Aorta (tissue), 5 donors: ENCODE measurements around the gene ETS1. TPM values are rescaled to one million over a fixed set of nuclear protein-coding genes. Genes with fewer than 3 reads are reported as not detected.
A peak's percentile ranks its signal among the peaks of the same experiment; 100 is the strongest.

Experiments used
- ATAC-seq: fragments of 200-7000 bp; cut with Tn5 transposase; one replicate; pipeline ENCODE4 v1.9.1; 2022; ENCODE audit warnings: moderate library complexity; ENCODE audit not compliant: low FRiP score
- DNase-seq, 2 donors: peaks; one replicate each; pipeline ENCODE4 v3.0.0-alpha.2; 2020
- H3K27ac ChIP-seq, 2 donors: one replicate each; pipeline ENCODE4 v1.5.1; 2013; ENCODE audit warnings: low read length in 2 of 2, mild to moderate bottlenecking in 2 of 2, moderate library complexity in 2 of 2, control low read depth in 1 of 2, inconsistent platforms in 1 of 2, low read depth in 1 of 2
- H3K27me3 ChIP-seq, 2 donors: one replicate each; pipeline ENCODE4 v1.6.1; 2013; ENCODE audit warnings: control low read depth in 1 of 2, low read length in 1 of 2, mild to moderate bottlenecking in 1 of 2, moderate library complexity in 1 of 2; ENCODE audit not compliant: insufficient read depth in 2 of 2, control insufficient read depth in 1 of 2
- H3K36me3 ChIP-seq, 2 donors: one replicate each; pipeline ENCODE4 v1.6.1; 2013; ENCODE audit warnings: control low read depth in 1 of 2, low read length in 1 of 2, mild to moderate bottlenecking in 1 of 2; ENCODE audit not compliant: insufficient read depth in 2 of 2, control insufficient read depth in 1 of 2
- H3K4me1 ChIP-seq, 2 donors: one replicate each; pipeline ENCODE4 v1.6.1; 2013; ENCODE audit warnings: low read length in 2 of 2, control low read depth in 1 of 2, mild to moderate bottlenecking in 1 of 2, moderate library complexity in 1 of 2; ENCODE audit not compliant: insufficient read depth in 2 of 2, control insufficient read depth in 1 of 2
- H3K4me3 ChIP-seq, 2 donors: one replicate each; pipeline ENCODE4 v1.5.1; 2013; ENCODE audit warnings: low read length in 2 of 2, control low read depth in 1 of 2, mild to moderate bottlenecking in 1 of 2
- H3K9me3 ChIP-seq: one replicate; pipeline ENCODE4 v1.6.1; 2013; ENCODE audit warnings: mild to moderate bottlenecking, low read length; ENCODE audit not compliant: control insufficient read depth
- WGBS, 2 donors: extraction: QIAGEN DNeasy Blood & Tissue Kit; methylation state at CpG; one replicate each; pipeline ENCODE4 v1.1.7; 2013; 5-methylcytosine and 5-hydroxymethylcytosine counted together
- intact Hi-C, 2 donors: fragments of 100-400 bp; cut with DNase I; formaldehyde crosslinking; loops; one replicate each; pipeline versions ENCODE4 v1.14.2 to v1.15.0; 2022
- polyA plus RNA-seq, 2 donors: library from polyadenylated mRNA; stranded (reverse); fragments of 200-250 nt; gene quantifications; one replicate each; pipeline ENCODE4 v1.2.3, GENCODE V29; 2013
- total RNA-seq, 2 donors: library from RNA; stranded (reverse); fragmentation: NEBNext Ultra II Directional; extraction: Animal tissue kit (Norgen Biotek cat#: 25700); gene quantifications; one replicate each; pipeline ENCODE4 v1.2.1, GENCODE V29; 2021
- donor health status: healthy with polysubstance abuse.
- donor health status: Bipolar disorder and iron deficiency.
- donor health status: DM: no; HTN: no; CAD: no.
- donor health status: DM: no; HTN: no; CAD: no.
- donor health status: DM: yes; HTN: yes; CAD: no.

Gene ETS1
- total and polyA plus RNA-seq, 4 donors = 17.8 to 125 (median 69.8) TPM

GRCh38 chr11:128434411-128434810 lies 152.9 kb downstream of the ETS1 start:
- no peaks in the 10 kb centered on the region for H3K9me3 ChIP-seq
- 94 to 97% methylated on average over 4 of the region's 4 CpGs for WGBS, 2 donors
- no peak overlapping the region for H3K4me3 ChIP-seq
- no peaks in the 10 kb centered on the region for H3K4me1 ChIP-seq
- no peaks in the 10 kb centered on the region for H3K36me3 ChIP-seq
- intact Hi-C loops = no loop called here
- H3K27me3 ChIP-seq = no peaks in the 10 kb centered on the region
- DNase-seq (no peak), ATAC-seq (no peak)
- H3K27ac ChIP-seq = no peak overlapping the region

GRCh38 chr11:128432926-128433325 lies 154.4 kb downstream of the ETS1 start:
- Histone ChIP-seq H3K27ac (no peak overlapping the region), H3K9me3 (no peaks in the 10 kb centered on the region), H3K27me3 (no peaks in the 10 kb centered on the region), H3K36me3 (no peaks in the 10 kb centered on the region), H3K4me3 (no peak overlapping the region), H3K4me1 (no peaks in the 10 kb centered on the region)
- no peak for ATAC-seq
- DNase-seq = no peak
- intact Hi-C loops = no loop called here

DNA sequence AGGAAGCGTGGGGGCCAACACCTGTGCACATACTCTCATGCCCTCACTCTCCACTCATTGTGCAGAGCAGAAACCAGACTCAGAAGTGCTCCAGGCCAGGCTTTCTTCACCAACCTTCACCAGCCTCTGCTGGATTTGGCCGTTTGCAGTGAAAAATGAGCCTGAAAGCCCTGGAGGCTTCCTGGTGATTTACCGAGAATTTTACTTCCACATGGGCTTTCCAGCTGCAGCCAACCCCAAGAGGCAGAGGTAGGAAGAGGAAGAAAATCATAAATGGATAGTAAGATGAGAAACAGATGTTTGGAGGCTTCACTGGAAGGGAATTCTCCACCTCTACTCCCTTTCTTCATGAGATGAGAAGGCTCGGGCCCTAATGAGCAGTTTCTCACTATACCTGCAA lies 155.4 kb downstream of the ETS1 start:
- ATAC-seq = no peak

GRCh38 chr11:128428935-128429334 lies 158.4 kb downstream of the ETS1 start:
- no peaks in the 10 kb centered on the region for H3K4me1 ChIP-seq
- intact Hi-C loops = no loop called here
- H3K27ac ChIP-seq = no peak overlapping the region
- no peaks in the 10 kb centered on the region for H3K9me3 ChIP-seq
- DNase-seq (no peak), ATAC-seq (no peak)
- 68 to 79% methylated on average over 3 of the region's 3 CpGs for WGBS, 2 donors
- H3K27me3 ChIP-seq = no peaks in the 10 kb centered on the region
- H3K4me3 ChIP-seq = no peak overlapping the region
- no peaks in the 10 kb centered on the region for H3K36me3 ChIP-seq

More for the DNA sequence above, 155.4 kb downstream of the ETS1 start:
- Histone ChIP-seq H3K36me3 (no peaks in the 10 kb centered on the region), H3K27me3 (no peaks in the 10 kb centered on the region), H3K4me3 (no peak overlapping the region), H3K27ac (no peak overlapping the region), H3K4me1 (no peaks in the 10 kb centered on the region), H3K9me3 (no peaks in the 10 kb centered on the region)
- no peak for DNase-seq
- 74 to 77% methylated on average over 4 of the region's 4 CpGs for WGBS, 2 donors
- intact Hi-C loops = no loop called here

GRCh38 chr11:128424851-128425285 lies 162.5 kb downstream of the ETS1 start:
- ATAC-seq = peak; percentile 80
- Histone ChIP-seq H3K27ac (peak overlapping the region in 1 of 2 donors; percentile 80), H3K9me3 (no peaks in the 10 kb centered on the region), H3K4me3 (no peak overlapping the region), H3K4me1 (peaks cover 0 to 3% of the 10 kb centered on the region in 2 donors), H3K36me3 (no peaks in the 10 kb centered on the region), H3K27me3 (no peaks in the 10 kb centered on the region)
- intact Hi-C loops = no loop called here
- 43 to 50% methylated on average over 8 of the region's 8 CpGs for WGBS, 2 donors
- DNase-seq = peak; percentile 74 to 83

DNA sequence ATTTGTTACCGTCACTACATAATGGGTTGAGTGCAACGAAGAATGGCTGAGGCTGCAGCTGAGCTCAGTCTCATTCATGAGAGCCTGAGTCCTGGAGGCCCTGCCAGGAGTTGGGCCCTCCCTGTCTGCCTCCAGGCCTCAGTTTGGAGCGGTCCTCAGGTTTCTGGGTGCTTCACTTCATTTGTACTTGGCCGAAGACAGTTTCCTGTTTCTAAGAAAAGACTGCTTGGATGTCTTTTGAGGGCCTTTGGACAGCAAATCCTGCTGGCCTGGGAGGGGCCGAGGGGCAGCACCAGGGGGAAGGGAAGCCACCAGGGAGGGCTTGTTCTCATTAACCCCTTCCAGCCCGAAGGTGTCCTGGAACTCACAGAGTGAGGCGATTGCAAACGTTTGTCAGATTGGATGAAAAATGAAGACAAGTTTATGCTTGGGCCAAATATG lies 163.1 kb downstream of the ETS1 start:
- DNase-seq = peak; percentile 80 to 85
- intact Hi-C loops = no loop called here

DNA sequence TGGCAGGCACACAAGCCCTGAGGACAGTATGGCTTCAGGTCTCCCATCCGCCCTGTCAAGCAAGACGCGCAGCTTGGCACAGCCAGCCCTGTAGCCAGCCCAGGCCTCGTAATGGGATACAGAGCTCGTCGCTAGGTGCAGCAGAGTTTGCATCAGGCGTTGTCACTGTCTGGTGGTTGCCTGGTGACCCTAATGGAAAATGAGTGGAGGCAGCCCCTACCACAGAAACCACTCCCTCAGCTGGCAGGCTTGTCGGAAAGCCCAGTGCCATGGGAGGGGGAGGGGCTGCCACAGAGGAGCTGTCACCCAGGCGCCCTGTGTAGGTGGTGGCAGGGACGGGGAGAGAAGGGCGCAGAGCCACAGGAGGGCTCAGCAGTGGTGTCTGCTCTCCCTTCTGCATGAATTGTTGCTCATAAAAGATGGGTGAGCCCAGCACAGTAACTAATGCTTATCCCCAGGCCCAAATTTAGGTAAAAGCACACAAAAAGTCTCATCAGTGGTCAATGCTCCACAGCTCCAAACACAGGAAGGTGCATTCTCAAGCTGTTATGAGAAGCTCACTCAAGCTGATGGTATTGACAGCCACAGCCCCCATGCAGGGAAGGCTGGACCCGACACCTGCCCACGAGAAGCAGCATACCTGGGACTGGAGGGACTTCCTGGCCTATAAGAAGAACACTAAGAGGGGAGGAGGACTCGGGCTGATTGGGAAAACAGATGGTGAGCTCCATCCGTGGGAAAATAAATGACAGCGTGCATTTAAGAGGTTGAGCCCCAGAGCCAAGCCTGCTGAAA lies 164.6 kb downstream of the ETS1 start:
- H3K36me3 ChIP-seq = no peaks in the 10 kb centered on the region
- peaks cover 0 to 3% of the 10 kb centered on the region in 2 donors for H3K4me1 ChIP-seq
- H3K27ac ChIP-seq = peak overlapping the region in 1 of 2 donors; percentile 4
- no peaks in the 10 kb centered on the region for H3K27me3 ChIP-seq
- DNase-seq (peak in 1 of 2 donors; percentile 55), ATAC-seq (no peak)
- H3K9me3 ChIP-seq = no peaks in the 10 kb centered on the region
- no peak overlapping the region for H3K4me3 ChIP-seq
- 74 to 80% methylated on average over 16 of the region's 16 CpGs for WGBS, 2 donors
- intact Hi-C loops = no loop called here

More for the DNA sequence above, 163.1 kb downstream of the ETS1 start:
- 5 to 7% methylated on average over 8 of the region's 8 CpGs for WGBS, 2 donors
- Histone ChIP-seq H3K36me3 (no peaks in the 10 kb centered on the region), H3K27ac (peak overlapping the region in 1 of 2 donors; percentile 80), H3K4me3 (no peak overlapping the region), H3K4me1 (peaks cover 0 to 3% of the 10 kb centered on the region in 2 donors), H3K27me3 (no peaks in the 10 kb centered on the region), H3K9me3 (no peaks in the 10 kb centered on the region)
- ATAC-seq = peak; percentile 91

GRCh38 chr11:128421577-128422330 lies 165.6 kb downstream of the ETS1 start:
- Histone ChIP-seq H3K36me3 (no peaks in the 10 kb centered on the region), H3K4me3 (no peak overlapping the region), H3K27me3 (no peaks in the 10 kb centered on the region), H3K27ac (no peak overlapping the region), H3K9me3 (no peaks in the 10 kb centered on the region), H3K4me1 (peaks cover 0 to 3% of the 10 kb centered on the region in 2 donors)
- intact Hi-C loops = no loop called here
- 87 to 89% methylated on average over 6 of the region's 6 CpGs for WGBS, 2 donors
- no peak for ATAC-seq
- DNase-seq = no peak
